Measurements from ENCODE around the gene NRM.

- TF ChIP-seq GATA2 (IDR thresholded peaks at IDR 0.05; ENCODE audit: low read depth, low read length) (no peak), GATA3 (IDR thresholded peaks at IDR 0.05; ENCODE audit: low read depth, low read length) (no peak)
Observed at GRCh38 chr6:30689985-30690384, 799 bp downstream of the NRM start.
